GM12878 (cell line): Measurements from ENCODE around the gene ARIH2. TPM values are rescaled to one million over a fixed set of nuclear protein-coding genes. Genes with fewer than 3 reads are reported as not detected.
A peak's percentile ranks its signal among the peaks of the same experiment; 100 is the strongest.

Experiments used
- E2F8 ChIP-seq: fragments of 450-650 bp; IDR thresholded peaks from 2 replicates; pipeline ENCODE4 v1.6.1; 2018; ENCODE audit warnings: mild to moderate bottlenecking, low read depth, moderate library complexity; ENCODE audit not compliant: partially characterized antibody
- IKZF2 ChIP-seq, 2 experiments: fragments of 450-650 bp; IDR thresholded peaks; 2 replicates each; pipeline ENCODE4 v1.6.1; 2017; ENCODE audit warnings: mild to moderate bottlenecking in 2 of 2, moderate library complexity in 2 of 2
- RBBP5 ChIP-seq: fragments of 200-600 bp; sonication (generic); conservative IDR thresholded peaks from 2 replicates; pipeline ENCODE4 v1.6.1; 2016
- ZNF687 ChIP-seq: fragments of 450-650 bp; IDR thresholded peaks from 2 replicates; pipeline ENCODE4 v1.6.1; 2017; ENCODE audit warnings: mild to moderate bottlenecking, moderate library complexity
- polyA plus RNA-seq, 11 experiments: library from polyadenylated mRNA; depleted of rRNA in 4 of 11; unstranded in 6 of 11; stranded (reverse) in 5 of 11; fragments of >200 nt; fragmentation: Nextera tagmentation in 4 of 11; fragmentation: Illumina TruSeq in 1 of 11; extraction: Ambion mirVana in 4 of 11; extraction: Trizol in 1 of 11; gene quantifications; 1 replicate in 1 of 11; 2 replicates in 10 of 11; pipeline versions ENCODE4 v1.2.1 to v1.2.3, GENCODE V29; 2011 to 2016; ENCODE audit warnings: inconsistent platforms in 2 of 11, missing spikeins in 2 of 11, low read depth in 1 of 11
- total RNA-seq, 4 experiments: library from RNA; depleted of rRNA in 3 of 4; stranded (reverse); fragments of >200 nt in 3 of 4; fragmentation: Illumina TruSeq in 1 of 4; extraction: Trizol in 1 of 4; gene quantifications; 2 replicates each; pipeline versions ENCODE4 v1.2.1 to v1.2.3, GENCODE V29; 2013 to 2021

Gene ARIH2
- total and polyA plus RNA-seq, 10 of the 15 experiments (the other 5 are each of a cell fraction or from before 2014, with no cell fraction given), result 18.7 to 74.7 (median 63.7) TPM

- TF ChIP-seq ZNF687, result peak; percentile 90
- peak; percentile 71 for TF ChIP-seq E2F8
- TF ChIP-seq IKZF2 (IDR thresholded peaks at IDR 0.05), result peak; percentile 61 to 78
- peak; percentile 91; the same call in 1 of the 2 replicates for TF ChIP-seq RBBP5
Measured at GRCh38 chr3:48918388-48919214, at the start of gene ARIH2 (continued).
